NCI-H446 (cell line): ENCODE measurements around the gene JPT2.

Source experiments
- DNase-seq, 2 experiments: peaks; one replicate each; lab custom pipeline; 2025; lab: John Stamatoyannopoulos, UW

Gene JPT2

GRCh38 chr16:1674751-1675664, 3.1 kb upstream of the JPT2 start:
- no peak for DNase-seq

GRCh38 chr16:1676661-1677060, 1.4 kb upstream of the JPT2 start:
- DNase-seq = no peak

- no peak for DNase-seq
Observed at GRCh38 chr16:1677339-1677738, 740 bp upstream of the JPT2 start.

GRCh38 chr16:1678500-1679098, 520 bp downstream of the JPT2 start:
- peak in 1 of 2 experiments; percentile 9 for DNase-seq

- DNase-seq = no peak
Observed at GRCh38 chr16:1680361-1680760, 2.3 kb downstream of the JPT2 start.

- DNase-seq = no peak
Observed at GRCh38 chr16:1681032-1681431, 3.0 kb downstream of the JPT2 start.

GRCh38 chr16:1687427-1688316, 9.6 kb downstream of the JPT2 start:
- DNase-seq = no peak

- no peak for DNase-seq
Observed at GRCh38 chr16:1688807-1689560, 10.9 kb downstream of the JPT2 start.

GRCh38 chr16:1689853-1690252, 11.8 kb downstream of the JPT2 start:
- no peak for DNase-seq

GRCh38 chr16:1690810-1691209, 12.7 kb downstream of the JPT2 start:
- no peak for DNase-seq

- DNase-seq = no peak
Observed at GRCh38 chr16:1691276-1691675, 13.2 kb downstream of the JPT2 start.

GRCh38 chr16:1691956-1692355, 13.9 kb downstream of the JPT2 start:
- no peak for DNase-seq

GRCh38 chr16:1696863-1697262, 18.8 kb downstream of the JPT2 start:
- DNase-seq = no peak

- no peak for DNase-seq
Observed at GRCh38 chr16:1698680-1699079, 20.6 kb downstream of the JPT2 start.

- DNase-seq = no peak
Observed at GRCh38 chr16:1700246-1700645, 22.2 kb downstream of the JPT2 start.

- no peak for DNase-seq
Observed at GRCh38 chr16:1701216-1701878, 23.3 kb downstream of the JPT2 start.

- DNase-seq = peak in 1 of 2 experiments; percentile 36
Observed at GRCh38 chr16:1705324-1705687, 27.2 kb downstream of the JPT2 start.

GRCh38 chr16:1705688-1706385, 27.8 kb downstream of the JPT2 start, which contains the start of gene MAPK8IP3:
Gene MAPK8IP3 (plus strand): TSS chr16:1706195. CDS start chr16:1706340, 145 bp downstream.
- DNase-seq = peak; percentile 73 to 93

GRCh38 chr16:1706386-1707192, 28.5 kb downstream of the JPT2 start:
- DNase-seq = peak in 1 of 2 experiments; percentile 39
